WTC11 (cell line): ENCODE data around the gene CIDEB. TPM values are rescaled to one million over a fixed set of nuclear protein-coding genes. Genes with fewer than 3 reads are reported as not detected.

Experiments used
- ATAC-seq: fragments of 200-7000 bp; cut with Tn5 transposase; 2 replicates; pipeline ENCODE4 v1.10.0; 2021; ENCODE audit warnings: mild to moderate bottlenecking, moderate library complexity
- CTCF ChIA-PET: fragments of 300-600 bp; sonication (Branson Sonifier 250); formaldehyde crosslinking; loops from one replicate; lab custom pipeline; 2021; ENCODE audit warnings: antibody characterized with exemption; lab: Charles Lee
- POLR2A ChIA-PET: fragments of 350-600 bp; sonication (Branson Sonifier 250); formaldehyde crosslinking; loops from one replicate; lab custom pipeline; 2021; ENCODE audit warnings: antibody characterized with exemption; lab: Charles Lee
- DNase-seq: peaks from one replicate; pipeline ENCODE4 v3.0.0; 2021; ENCODE audit warnings: low spot score
- H3K27ac Mint-ChIP-seq: 2 replicates; pipeline ENCODE4 v1.8.0; 2021; ENCODE audit warnings: mixed read lengths
- H3K27me3 Mint-ChIP-seq: 2 replicates; pipeline ENCODE4 v1.8.0; 2021; ENCODE audit warnings: low read depth, mild to moderate bottlenecking, moderate library complexity, mixed read lengths
- H3K36me3 Mint-ChIP-seq: 2 replicates; pipeline ENCODE4 v1.8.0; 2021; ENCODE audit warnings: mixed read lengths
- H3K4me1 Mint-ChIP-seq: 2 replicates; pipeline ENCODE4 v1.8.0; 2022; ENCODE audit warnings: mixed read lengths
- H3K4me3 Mint-ChIP-seq: 2 replicates; pipeline ENCODE4 v1.8.0; 2021; ENCODE audit warnings: mild to moderate bottlenecking, moderate library complexity, mixed read lengths
- H3K9me3 Mint-ChIP-seq: 2 replicates; pipeline ENCODE4 v1.8.0; 2021; ENCODE audit warnings: mixed read lengths
- AFF4 ChIP-seq: sonication (generic); formaldehyde crosslinking; IDR thresholded peaks from 2 replicates; pipeline ENCODE4 v1.8.1; 2023; ENCODE audit warnings: mild to moderate bottlenecking, missing genetic modification reagents, borderline replicate concordance
- CDX4 ChIP-seq: fragments of 250-450 bp; sonication (Bioruptor Pico); IDR thresholded peaks from 2 replicates; pipeline ENCODE4 v1.9.0; 2021; ENCODE audit warnings: moderate library complexity, mild to moderate bottlenecking, inconsistent platforms, borderline replicate concordance
- GABPB1 ChIP-seq: sonication (generic); formaldehyde crosslinking; IDR thresholded peaks from 2 replicates; pipeline ENCODE4 v1.8.1; 2023; ENCODE audit warnings: mild to moderate bottlenecking, missing genetic modification reagents
- IRF1 ChIP-seq: sonication (generic); formaldehyde crosslinking; IDR thresholded peaks from 2 replicates; pipeline ENCODE4 v1.8.0; 2023; ENCODE audit warnings: missing genetic modification reagents
- NFYB ChIP-seq: sonication (generic); formaldehyde crosslinking; conservative IDR thresholded peaks from 2 replicates; pipeline ENCODE4 v1.8.0; 2022; ENCODE audit warnings: low read depth, missing genetic modification reagents
- NR1H2 ChIP-seq: sonication (generic); formaldehyde crosslinking; IDR thresholded peaks from 2 replicates; pipeline ENCODE4 v1.9.0; 2021; ENCODE audit warnings: mild to moderate bottlenecking, moderate library complexity, missing genetic modification reagents
- RORB ChIP-seq: fragments of 250-450 bp; sonication (Bioruptor Pico); IDR thresholded peaks from 2 replicates; pipeline ENCODE4 v1.9.0; 2021; ENCODE audit warnings: mild to moderate bottlenecking
- SMAD4 ChIP-seq: sonication (generic); formaldehyde crosslinking; IDR thresholded peaks from 2 replicates; pipeline ENCODE4 v1.8.0; 2022; ENCODE audit warnings: mild to moderate bottlenecking, missing genetic modification reagents
- TEAD4 ChIP-seq: sonication (generic); formaldehyde crosslinking; IDR thresholded peaks from 2 replicates; pipeline ENCODE4 v1.8.0; 2022; ENCODE audit warnings: mild to moderate bottlenecking, missing genetic modification reagents
- USF2 ChIP-seq: sonication (generic); formaldehyde crosslinking; IDR thresholded peaks from 2 replicates; pipeline ENCODE4 v1.8.1; 2023; ENCODE audit warnings: mild to moderate bottlenecking, missing genetic modification reagents, moderate library complexity
- ZNF121 ChIP-seq: sonication (generic); formaldehyde crosslinking; IDR thresholded peaks from 2 replicates; pipeline ENCODE4 v1.8.0; 2023; ENCODE audit warnings: missing genetic modification reagents
- ZNF281 ChIP-seq: sonication (generic); formaldehyde crosslinking; IDR thresholded peaks from 2 replicates; pipeline ENCODE4 v1.8.0; 2023; ENCODE audit warnings: mild to moderate bottlenecking, missing genetic modification reagents
- ZNF396 ChIP-seq: fragments of 250-450 bp; sonication (Bioruptor Pico); IDR thresholded peaks from 2 replicates; pipeline ENCODE4 v1.8.0; 2021; ENCODE audit warnings: mild to moderate bottlenecking, moderate library complexity, borderline replicate concordance
- ZNF423 ChIP-seq: fragments of 250-450 bp; sonication (Bioruptor Pico); IDR thresholded peaks from 2 replicates; pipeline ENCODE4 v2.1.2; 2022; ENCODE audit warnings: mild to moderate bottlenecking, moderate library complexity
- total RNA-seq: library from RNA; stranded (reverse); gene quantifications from 3 replicates; pipeline ENCODE4 v1.2.3, GENCODE V29; 2021

The CIDEB gene
- total RNA-seq, 1 experiment from 2014 or later: 4.7 TPM

- POLR2A ChIA-PET: no interaction called here
- no peak for TF ChIP-seq ZNF281 (CRISPR knock-in tag)
- TF ChIP-seq RORB: no peak
- TF ChIP-seq NFYB: no peak
- no peak for TF ChIP-seq ZNF423
- no peak for TF ChIP-seq AFF4 (CRISPR knock-in tag)
- no peak for TF ChIP-seq ZNF396 (CRISPR knock-in tag)
- no peak for TF ChIP-seq SMAD4 (CRISPR knock-in tag)
- no peak for TF ChIP-seq ZNF121 (CRISPR knock-in tag)
- TF ChIP-seq NR1H2 (CRISPR knock-in tag): no peak
- no peak for TF ChIP-seq TEAD4 (CRISPR knock-in tag)
- no peak for TF ChIP-seq GABPB1
- TF ChIP-seq USF2 (CRISPR knock-in tag): no peak
- TF ChIP-seq CDX4 (CRISPR knock-in tag): no peak
- no peak for TF ChIP-seq IRF1 (CRISPR knock-in tag)
These were observed 18.2 kb upstream of the CIDEB start for GRCh38 chr14:24325963-24326362.

GRCh38 chr14:24325041-24325530, 17.3 kb upstream of the CIDEB start:
- DNase-seq: no peak
- H3K27ac Mint-ChIP-seq: no peak overlapping the region
- no peak for TF ChIP-seq ZNF281 (CRISPR knock-in tag)
- no peak overlapping the region for H3K4me3 Mint-ChIP-seq
- ATAC-seq: no peak
- no peaks in the 10 kb centered on the region; the same call in 1 of the 2 replicates for H3K4me1 Mint-ChIP-seq
- H3K36me3 Mint-ChIP-seq: no peaks in the 10 kb centered on the region
- CTCF ChIA-PET: interaction anchor here (0.6 to 2.4 kb wide), 5 partner anchors 9 to 112 kb away, joined by 3 to 18 read pairs (median 4); no protein-coding TSS in a partner anchor
- POLR2A ChIA-PET: no interaction called here
- no peaks in the 10 kb centered on the region for H3K9me3 Mint-ChIP-seq
- peaks cover 72% of the 10 kb centered on the region for H3K27me3 Mint-ChIP-seq

More at GRCh38 chr14:24325963-24326362, 18.2 kb upstream of the CIDEB start:
- Mint-ChIP-seq H3K4me3 (no peak overlapping the region), H3K27me3 (peaks cover 76% of the 10 kb centered on the region), H3K27ac (no peak overlapping the region), H3K36me3 (no peaks in the 10 kb centered on the region), H3K9me3 (no peaks in the 10 kb centered on the region), H3K4me1 (no peaks in the 10 kb centered on the region; the same call in 1 of the 2 replicates)
- CTCF ChIA-PET: interaction anchor here (0.7 to 17.1 kb wide), 3 partner anchors 19 to 102 kb away, joined by 4 to 518 read pairs (median 5); partner anchors contain the start of genes CBLN3 and KHNYN
- ATAC-seq: no peak
- DNase-seq: no peak
